ENCODE data around the gene CDHR1.

The CDHR1 gene

GRCh38 chr10:84235096-84235495, 40.8 kb downstream of the CDHR1 start:
- DNase-seq, result no peak

GRCh38 chr10:84236807-84237198, 42.5 kb downstream of the CDHR1 start:
- DNase-seq, result no peak

- no peak for DNase-seq
Measured at GRCh38 chr10:84237199-84238051, 43.1 kb downstream of the CDHR1 start.

DNA sequence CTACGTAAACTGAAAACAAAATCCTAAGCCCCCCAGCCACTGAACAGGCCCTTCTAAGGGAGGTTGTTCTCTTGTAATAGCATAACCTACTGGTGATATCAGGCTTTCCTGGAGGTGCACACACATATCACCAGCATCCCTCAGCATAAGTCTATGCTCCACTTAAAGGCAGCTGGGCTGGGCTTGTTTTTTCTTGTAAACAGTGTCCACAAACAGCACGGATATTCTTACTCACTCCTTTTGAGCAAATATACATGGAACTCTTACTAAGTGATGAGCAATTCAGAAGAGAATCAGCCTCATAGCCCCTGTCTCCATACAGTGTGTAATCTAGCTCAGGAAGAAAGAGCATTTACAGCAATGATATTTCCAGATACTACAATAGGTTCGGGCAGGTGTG, 44.6 kb downstream of the CDHR1 start:
- no peak for DNase-seq

- no peak for DNase-seq
Measured at GRCh38 chr10:84241185-84241790, 47.0 kb downstream of the CDHR1 start, which contains the start of gene LRIT1. Gene LRIT1, minus strand, starts transcription at chr10:84241546. Its CDS starts 107 bp downstream, at chr10:84241439.

DNA sequence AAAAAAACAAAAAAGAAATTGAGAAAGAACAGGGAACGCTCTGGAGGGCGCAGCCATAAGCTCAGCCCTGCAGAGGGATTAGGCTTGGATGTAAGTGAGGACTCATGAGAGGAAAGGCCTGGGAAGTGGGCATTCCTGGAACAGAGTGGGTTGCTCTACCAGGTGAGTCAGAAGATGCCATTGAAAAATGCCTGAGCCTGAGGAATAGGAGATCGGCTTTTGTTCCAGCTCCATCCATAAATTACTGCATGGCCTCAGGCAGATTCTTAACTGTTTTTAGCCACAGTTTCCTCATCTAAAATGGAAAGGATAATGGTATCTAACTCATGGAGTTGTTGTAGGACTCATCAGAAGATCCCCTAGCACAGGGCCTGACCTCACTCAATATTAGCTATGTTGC, 49.4 kb downstream of the CDHR1 start:
- DNase-seq, result no peak

DNA sequence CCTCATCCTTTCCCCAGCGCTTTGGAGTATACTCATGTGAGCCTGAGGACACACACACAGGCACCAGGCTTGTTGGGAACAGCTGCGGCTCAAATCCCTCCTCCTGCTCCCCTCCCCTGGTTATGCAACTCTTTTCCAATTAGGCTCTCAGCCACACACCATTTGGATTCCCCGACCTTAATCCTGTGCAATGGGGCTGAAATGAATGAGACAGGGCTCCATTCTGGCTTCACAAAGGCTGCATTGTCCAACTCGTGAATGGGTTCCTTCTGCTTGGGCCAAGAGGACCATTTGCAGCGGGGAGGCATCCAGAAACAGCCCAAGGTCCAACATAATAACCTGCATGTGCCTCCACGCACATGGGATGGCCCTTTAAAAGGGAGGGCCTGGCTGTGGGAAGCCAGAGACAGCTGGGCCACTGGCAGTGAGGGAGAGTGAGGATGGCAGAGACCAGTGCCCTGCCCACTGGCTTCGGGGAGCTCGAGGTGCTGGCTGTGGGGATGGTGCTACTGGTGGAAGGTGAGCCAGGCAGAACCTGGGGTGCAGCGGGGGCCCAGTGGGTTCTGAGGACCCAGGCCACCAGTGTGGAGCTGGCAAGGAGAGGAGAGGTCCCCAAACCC, 50.4 kb downstream of the CDHR1 start, which contains the start of gene RGR:
TSS of gene RGR (plus strand) at position 403 of the 620 bp plus-strand sequence. CDS start at position 441, 38 bp downstream.
- no peak for DNase-seq

- DNase-seq, result no peak
Measured at GRCh38 chr10:84247496-84247895, 53.2 kb downstream of the CDHR1 start.

DNA sequence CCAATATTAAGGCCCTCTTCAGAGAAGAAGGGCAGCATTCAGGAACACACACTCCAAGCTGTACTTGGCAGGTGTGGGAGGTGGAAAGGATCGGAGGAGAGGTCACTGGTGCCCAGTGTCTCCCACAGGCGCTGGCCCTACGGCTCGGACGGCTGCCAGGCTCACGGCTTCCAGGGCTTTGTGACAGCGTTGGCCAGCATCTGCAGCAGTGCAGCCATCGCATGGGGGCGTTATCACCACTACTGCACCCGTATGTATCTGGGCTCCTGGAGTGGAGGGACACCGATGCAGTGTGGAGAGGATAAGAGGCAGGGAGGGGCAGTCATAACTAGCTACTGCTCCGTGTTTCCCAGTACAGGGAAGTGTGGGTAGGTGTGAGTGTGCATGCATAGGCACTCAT, 54.5 kb downstream of the CDHR1 start:
- no peak for DNase-seq

DNA sequence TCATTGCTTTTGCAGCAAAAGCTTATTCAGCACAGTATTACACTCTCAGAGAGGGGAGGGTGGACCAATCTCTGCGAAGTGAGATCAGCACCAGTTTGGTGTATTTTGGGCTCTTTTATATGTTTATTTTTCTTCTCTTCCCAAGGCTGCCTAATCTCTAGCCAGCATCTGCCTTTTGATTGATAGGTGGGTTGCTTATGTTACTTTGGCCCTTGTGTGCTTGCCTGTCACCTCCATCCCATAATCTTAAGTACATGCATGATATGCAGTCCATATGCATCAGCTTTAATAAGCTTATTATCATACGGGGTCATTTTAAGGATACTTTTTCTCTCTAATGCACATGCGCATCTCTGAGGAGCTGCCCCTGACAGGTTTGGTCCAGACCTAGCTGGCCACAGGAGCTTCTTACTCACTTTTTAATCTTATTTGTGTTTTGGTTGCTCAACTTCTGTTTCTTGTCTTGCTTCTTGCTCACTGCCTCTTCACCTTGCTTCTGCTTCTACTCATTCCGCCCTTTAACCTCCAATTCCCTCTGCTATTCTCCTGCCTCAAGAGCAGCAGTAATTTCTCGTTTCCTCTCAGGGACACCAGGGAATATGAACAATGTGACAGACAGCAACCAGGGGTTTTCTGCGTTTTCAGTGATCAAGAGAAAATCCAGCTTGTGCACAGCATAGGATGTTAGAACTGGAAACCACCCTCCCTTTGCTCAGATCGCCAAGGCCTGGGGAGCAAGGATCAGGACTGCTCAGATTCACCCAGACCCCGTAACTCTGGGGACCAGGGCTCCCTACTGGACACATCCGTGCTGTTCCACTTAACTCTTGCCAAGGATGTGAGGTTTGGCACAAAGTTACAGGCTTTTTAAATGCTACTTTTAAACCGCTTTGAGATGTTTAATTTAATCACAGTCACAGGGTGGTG, 60.5 kb downstream of the CDHR1 start:
- no peak for DNase-seq

- DNase-seq, result no peak
Measured at GRCh38 chr10:84256510-84257342, 62.4 kb downstream of the CDHR1 start.

DNA sequence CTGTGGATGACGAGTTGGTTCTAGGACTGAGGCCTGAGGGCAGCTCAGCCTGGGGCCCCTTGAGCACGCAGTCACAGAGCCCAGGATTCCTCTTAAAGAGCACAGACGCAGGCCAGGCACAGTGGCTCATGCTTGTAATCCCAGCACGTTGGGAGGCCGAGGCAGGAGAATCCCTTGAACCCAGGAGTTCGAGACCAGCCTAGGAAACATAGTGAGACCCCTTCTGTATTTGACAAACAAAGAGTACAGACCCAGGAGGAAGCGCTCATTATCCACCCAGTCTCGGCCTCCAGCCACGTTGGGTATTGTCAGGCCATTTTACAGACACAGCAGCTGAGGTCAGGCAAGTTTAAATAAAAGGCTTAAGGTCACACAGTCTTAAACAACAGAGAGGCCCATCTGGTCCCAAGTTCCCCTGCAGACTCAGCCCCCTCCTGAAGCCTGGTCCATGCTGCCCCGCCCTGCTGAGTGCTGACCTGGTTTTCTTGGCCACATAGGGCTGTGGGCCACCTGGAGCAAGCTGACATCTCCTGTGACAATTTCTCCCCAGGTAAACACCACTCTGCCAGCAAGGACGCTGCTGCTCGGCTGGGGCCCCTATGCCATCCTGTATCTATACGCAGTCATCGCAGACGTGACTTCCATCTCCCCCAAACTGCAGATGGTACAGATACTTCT, 63.1 kb downstream of the CDHR1 start:
- no peak for DNase-seq

GRCh38 chr10:84258034-84258695, 63.8 kb downstream of the CDHR1 start:
- no peak for DNase-seq

- DNase-seq, result no peak
Measured at GRCh38 chr10:84261236-84261915, 67.0 kb downstream of the CDHR1 start.

GRCh38 chr10:84262190-84262956, 68.0 kb downstream of the CDHR1 start:
- no peak for DNase-seq

DNA sequence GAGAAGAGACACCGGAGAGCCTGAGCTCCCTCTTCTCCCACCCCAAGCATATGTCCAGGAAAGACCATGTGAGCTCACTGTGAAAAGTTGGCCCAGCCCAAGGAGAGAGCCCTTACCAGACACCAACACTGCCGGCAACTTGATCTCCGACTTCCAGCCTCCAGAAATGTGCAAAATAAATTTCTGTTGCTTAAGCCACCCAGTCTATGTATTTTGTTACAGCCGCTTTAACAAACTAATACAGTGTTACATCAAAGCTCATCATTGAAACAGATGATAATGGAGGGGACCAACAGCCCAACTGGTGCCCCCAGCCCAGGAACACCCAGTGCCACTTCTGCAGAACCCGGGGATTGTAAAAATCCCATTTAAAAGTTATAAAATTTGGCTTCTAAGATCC, 69.4 kb downstream of the CDHR1 start:
- no peak for DNase-seq

- peak; percentile 39 for DNase-seq
Measured at GRCh38 chr10:84264611-84265141, 70.3 kb downstream of the CDHR1 start.

- peak; percentile 32 for DNase-seq
Measured at GRCh38 chr10:84265418-84265817, 71.1 kb downstream of the CDHR1 start.
